ENCODE data around the gene SNX13.

The SNX13 gene

DNA sequence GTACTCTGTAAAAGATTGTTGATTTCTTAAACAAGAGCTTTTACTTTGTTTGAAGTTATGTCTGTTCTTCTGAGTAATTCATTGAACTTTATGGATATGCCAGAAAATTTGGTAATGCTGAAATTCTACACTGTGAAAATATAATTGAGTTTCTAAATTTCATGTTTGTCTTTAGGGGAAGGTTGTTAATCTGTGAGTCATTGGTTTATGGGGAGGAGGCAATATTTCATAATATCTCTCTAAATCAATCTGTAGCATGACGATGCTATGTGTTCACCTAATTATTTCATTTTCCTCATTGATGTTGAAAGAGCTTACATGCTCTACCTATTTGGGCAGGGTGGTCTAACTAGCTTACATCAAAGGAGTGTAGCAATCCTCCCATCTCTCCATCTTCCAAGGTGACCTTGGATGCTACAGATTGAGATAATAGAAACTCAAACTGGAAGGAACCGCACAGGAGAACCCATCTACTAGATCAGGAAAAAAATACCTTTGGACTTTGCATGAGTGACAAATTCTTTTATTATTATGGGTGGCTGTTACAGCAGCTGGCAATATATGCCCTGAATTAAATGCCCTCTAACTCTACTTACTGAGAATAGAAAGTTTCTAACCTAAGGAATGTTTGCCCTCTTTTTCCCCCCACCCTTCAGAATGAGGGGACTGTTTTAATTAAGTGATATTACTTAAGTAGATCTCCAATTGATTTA, 8.4 kb upstream of the SNX13 start:
- DNase-seq (ENCODE audit: insufficient read length, low spot score) (no peak), FAIRE-seq (no peak)

DNA sequence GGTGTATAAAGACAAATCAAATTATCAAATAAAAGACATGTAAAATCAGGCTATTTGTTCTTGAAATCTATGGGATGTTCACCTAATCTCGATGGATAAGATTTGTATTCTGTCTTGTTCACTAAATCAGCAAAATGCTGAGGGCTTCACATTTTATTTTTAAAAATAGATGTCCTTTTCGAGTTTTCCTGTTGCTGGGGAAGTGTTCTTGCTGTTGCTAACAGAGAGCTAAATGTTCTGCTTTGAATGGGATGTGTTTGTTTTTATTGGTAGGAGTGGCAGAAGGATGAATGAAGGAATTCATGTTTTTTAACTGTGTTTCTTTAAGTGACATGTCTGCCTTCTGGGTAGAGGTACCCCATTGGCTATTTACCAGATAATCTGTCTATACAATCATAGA, 7.3 kb upstream of the SNX13 start:
- DNase-seq (ENCODE audit: insufficient read length, low spot score) (no peak), FAIRE-seq (no peak)

DNA sequence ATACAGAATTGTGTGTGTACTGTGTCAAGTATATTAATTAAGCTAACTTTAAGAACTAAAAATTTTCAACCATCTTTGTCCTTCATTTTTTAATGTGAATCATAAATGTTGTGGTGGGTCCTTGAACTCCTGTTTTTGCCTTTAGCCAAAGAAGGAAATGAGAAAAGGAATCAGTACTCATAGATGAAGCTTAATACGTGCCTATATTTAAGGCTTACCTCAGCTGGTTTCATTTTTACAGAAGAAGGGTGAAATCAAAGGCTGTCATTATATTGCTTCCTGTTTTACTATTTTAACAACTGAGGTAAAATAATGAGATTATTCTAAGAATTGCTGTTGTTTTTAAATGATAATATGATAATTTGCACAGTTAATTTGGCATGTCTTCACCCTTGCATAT, 6.3 kb upstream of the SNX13 start:
- no peak for DNase-seq (ENCODE audit: insufficient read length, low spot score)
- FAIRE-seq = peak; percentile 49

DNA sequence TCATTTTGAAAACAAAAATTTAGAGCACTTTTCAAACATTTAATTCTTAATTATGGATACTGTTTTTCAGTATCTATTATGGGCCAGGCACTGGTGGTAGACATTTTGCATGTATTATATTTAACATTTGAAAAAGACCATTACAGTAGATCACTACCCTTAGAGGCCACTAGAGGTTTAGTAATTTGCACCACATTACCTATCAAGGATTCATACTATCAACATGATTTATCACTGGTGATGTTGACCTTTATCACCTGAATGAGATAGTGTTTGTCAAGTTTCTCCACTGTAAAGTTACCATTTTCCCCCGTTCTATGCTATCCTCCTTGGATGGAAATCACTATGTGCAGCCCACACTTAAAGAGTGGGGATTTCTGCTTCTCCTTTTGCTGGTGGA, 4.4 kb upstream of the SNX13 start:
- DNase-seq (ENCODE audit: insufficient read length, low spot score) = no peak
- FAIRE-seq = no peak

DNA sequence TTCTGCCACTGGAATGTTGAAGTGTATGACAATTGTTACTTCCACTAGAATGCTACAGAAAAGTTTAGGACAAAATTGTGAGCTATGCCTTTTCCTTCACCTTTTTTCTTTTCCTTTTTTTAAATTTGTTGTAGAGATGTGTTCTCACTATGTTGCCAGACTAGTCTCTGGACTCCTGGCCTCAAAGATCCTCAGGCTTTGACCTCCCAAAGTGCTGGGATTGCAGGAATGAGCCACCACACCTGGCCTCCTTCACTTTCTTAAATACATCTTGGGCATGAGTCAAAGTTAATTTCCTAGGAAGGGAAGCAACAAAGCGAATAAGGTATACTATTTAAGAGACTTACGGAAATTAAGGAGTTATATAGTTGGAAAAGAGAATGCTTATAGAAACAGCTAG, 2.7 kb upstream of the SNX13 start:
- DNase-seq (ENCODE audit: insufficient read length, low spot score) (no peak), FAIRE-seq (no peak)

DNA sequence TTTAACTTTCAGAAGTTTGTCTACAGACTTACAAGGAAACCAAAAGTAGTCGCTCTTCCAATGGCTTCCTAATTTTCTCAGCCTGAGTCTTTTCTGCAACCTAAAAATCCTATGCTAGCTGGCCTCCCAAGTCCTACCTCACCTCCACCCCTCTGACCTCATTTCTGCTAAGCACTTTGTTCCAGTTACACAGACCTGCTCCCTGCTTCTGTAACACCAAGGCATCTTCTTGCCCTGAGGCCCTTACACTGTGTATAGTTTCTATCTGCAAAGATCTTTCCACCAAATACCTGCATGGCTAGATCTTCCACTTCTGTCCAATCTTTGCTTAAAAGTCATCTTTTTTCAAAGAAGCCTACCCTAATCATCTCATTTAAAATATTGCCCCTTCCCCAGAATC, 1.9 kb upstream of the SNX13 start:
- DNase-seq (ENCODE audit: insufficient read length, low spot score) = no peak

DNA sequence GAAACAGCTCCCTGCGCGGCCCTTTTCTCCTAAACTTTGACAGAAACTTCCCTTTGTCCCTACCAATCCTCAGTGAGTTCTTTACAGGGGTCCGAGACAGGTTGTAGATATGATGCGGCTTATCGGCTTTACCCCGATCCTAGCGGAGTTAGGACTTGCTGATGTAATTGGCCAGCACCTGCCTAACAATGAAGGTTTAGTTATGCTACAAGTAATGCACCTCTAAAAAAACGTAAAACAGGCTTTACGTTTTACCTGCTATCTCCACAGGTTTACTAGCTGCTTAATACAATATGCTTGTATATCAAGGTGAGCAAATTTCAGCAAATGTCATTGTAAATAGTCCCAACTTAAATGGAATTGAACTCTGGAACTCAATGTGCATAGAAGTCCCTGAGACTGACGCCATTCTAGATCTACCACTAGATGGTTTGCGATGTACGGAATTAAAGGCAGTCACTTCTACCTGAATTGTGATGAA, 697 bp upstream of the SNX13 start:
- FAIRE-seq = peak; percentile 68

More for the DNA sequence above, 1.9 kb upstream of the SNX13 start:
- FAIRE-seq = no peak

DNA sequence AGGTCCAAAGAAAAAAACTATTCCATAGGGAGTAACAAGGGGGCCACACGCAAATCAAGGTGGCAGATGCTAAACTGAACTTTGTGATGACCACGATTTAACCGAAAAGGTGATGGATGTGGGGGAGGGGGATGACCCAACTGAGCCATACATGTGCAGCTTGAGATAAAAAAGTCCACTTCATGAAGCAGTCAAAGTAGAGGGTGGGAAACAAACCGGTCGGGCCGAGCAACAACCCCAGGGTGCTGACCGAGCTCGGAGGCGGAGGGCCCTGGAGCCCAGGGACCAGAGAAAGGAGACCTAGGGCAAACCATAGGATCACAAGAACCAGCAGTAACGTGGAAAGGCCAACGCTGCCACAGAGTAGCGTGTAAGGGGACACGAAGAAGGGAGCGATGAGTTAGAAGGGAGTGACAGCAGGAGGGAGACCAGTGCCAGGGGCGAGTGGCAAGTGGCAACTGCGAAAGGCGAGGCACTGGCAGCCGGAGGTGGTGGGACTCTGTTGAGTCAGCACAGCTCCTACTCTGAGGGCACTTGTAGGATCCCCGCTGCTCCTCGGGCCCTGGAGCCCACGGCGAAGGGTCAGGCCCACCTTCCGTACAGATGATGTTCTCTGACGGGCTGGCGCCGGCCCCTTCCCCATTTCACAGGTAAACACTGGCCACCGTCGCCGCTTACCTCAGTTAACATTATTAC, 540 bp downstream of the SNX13 start:
- FAIRE-seq (peak; percentile 90), DNase-seq (ENCODE audit: insufficient read length, low spot score) (no peak)

More for the DNA sequence above, 697 bp upstream of the SNX13 start:
- DNase-seq (ENCODE audit: insufficient read length, low spot score) = no peak

DNA sequence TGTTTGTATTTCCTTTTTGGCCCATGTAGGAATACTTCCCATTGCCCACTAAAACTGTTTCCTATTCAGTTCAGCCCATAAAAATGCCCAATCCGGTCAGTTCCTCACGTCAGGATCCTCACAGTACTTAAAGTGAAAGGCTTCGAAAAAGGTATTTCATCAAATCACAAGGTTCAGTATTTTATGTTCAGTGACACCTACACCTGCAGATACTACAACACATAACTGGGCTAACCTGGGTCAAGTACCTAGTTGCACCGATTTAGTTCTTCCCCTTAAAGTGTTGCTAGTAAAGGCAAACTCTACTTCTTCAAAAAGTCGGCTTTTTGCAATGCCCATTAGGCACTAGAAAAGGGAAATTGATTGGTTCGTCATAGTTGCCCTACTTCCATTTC, 1.1 kb downstream of the SNX13 start:
- DNase-seq (ENCODE audit: insufficient read length, low spot score) (no peak), FAIRE-seq (no peak)

DNA sequence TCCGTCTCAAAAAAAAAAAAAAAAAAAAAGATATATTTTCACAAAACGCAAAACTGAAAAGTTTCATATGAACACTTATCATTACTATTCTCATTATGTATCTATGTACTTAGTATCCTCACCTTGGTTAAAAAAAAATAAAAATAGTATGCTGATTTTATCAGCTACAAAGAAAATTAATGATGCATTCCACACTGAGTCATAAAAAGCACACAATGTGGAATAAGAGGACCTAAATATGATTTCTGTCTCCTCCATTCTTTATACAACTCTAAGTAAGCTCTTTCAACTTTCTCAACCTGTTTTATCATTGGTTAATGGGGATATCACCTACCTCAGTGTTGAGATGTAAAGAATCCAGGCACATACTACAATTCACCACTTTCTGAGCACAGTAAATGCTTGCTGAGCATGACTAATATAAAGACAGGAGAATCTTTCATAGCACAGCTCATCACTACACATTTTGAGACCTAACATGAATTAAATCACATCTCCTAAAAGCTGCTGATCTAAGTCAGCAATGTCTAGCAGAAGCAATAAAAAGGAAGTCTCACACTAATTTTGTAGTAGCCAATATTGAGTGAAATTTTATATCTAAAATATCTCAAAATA, 2.7 kb downstream of the SNX13 start:
- FAIRE-seq (peak; percentile 54), DNase-seq (ENCODE audit: insufficient read length, low spot score) (no peak)

DNA sequence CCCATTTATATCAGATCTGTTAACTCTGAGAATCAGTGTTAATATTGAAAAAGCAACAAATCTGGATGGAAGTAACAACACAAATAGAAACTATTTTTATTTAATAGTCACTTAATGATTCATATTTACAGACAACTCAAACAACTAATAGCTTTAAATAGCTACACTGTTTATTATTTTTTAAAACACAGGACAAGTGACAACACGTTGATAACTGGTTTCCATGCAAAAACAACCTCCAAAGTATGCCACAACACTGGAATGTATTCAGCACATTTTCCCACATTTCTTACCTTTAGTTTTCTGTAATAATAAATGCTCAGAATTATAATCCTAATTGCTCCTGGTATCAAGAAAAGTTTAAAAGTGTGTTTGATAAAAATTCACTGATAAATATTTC, 4.0 kb downstream of the SNX13 start:
- DNase-seq (ENCODE audit: insufficient read length, low spot score) (no peak), FAIRE-seq (no peak)

DNA sequence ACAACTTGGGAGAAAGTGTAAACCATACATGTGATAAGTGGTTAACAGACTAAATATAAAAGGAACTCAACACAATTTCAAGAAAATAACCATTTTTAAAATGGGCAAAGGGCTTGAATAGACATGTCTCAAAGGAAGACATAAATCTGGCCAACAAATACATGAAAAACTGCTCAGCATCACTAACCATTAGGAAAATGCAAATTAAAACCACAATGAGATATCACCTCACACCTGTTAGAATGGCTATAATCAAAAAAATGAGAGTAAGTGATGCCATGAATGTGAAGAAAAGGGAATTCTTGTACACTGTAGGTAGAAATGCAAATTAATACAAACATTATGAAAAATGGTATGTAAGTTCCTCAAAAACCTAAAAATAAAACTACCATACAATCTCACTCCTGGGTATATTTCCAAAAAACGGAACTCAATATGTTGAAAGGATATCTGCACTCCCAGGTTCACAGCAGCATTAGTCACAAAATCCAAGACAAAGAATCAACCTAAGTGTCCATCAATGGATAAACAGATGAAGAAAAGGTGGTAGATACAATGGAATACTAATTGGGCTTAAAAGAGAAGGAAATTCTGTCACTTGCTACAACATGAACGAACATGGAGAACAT, 5.6 kb downstream of the SNX13 start:
- no peak for DNase-seq (ENCODE audit: insufficient read length, low spot score)
- no peak for FAIRE-seq

DNA sequence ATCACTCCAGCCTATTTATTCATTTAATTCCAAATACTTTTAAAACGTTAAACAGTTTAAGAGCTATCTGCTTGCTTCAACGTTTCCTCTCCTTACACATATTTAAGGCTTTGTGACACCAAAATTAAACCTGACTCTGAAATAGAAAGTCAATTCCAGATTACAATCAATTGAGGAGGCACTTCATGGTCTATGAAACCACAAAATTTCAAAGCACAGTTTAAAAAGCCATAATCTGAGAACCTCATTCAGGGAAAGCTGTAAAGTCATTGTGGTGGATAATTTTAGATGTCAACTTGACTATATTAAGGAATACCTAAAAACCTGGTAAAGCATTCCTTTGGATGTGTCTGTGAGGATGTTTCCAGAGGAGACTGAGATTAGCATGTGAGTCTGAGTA, 6.2 kb downstream of the SNX13 start:
- FAIRE-seq (peak; percentile 64), DNase-seq (ENCODE audit: insufficient read length, low spot score) (no peak)

DNA sequence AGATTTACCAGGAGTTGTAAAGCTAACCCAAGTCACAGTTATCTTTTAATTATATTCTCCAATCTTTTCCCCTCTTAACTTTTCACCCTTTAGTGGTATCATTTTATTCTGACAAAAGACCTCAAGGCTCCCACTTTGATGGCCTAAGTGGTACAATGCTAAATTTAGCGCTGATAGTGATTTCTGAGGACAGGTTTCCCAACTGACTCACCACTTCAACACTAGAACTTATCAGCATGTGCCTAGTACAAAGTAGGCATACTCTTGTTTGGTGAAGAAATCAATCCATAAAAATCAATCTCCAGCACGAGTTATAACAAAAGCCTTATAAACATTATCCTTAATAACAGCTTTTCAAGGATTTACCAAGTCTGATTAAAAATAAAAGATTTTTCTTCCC, 7.5 kb downstream of the SNX13 start:
- DNase-seq (ENCODE audit: insufficient read length, low spot score) = no peak
- FAIRE-seq = no peak

DNA sequence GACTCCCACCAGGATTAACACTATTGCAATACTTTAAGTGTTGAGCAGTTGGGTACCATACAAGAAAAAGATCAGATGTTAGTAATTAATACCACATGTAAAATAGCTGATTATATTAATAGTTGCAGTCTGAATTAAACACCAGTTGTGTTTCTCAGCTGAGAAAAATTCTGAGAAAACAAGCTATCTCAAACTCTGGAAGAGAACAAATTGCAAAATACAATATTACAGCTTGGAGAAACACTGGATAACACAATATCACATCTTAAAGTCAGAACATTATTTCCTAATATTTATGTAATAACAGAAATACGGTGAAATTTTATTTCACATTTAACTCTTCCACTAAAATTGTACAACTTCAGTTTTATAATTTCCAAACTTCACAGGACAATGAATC, 9.2 kb downstream of the SNX13 start:
- FAIRE-seq (no peak), DNase-seq (ENCODE audit: insufficient read length, low spot score) (no peak)

DNA sequence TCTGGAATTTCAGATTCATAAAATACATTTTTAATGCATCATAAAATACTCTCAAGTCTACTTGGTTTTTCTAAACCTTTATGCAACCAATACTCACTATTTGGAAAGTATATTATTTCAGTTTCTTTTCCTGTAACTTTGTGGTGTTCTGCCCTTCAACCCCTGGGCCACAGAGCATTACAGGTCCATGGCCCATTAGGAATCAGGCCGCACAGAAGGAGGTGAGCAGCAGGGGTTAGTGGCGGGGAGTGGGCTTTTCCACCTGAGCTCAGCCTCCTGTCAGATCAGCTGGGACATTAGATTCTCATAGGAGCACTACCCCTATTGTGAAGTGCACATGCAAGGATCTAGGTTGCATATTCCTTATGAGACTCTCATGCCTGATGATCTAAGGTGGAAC, 9.7 kb downstream of the SNX13 start:
- DNase-seq (ENCODE audit: insufficient read length, low spot score) (no peak), FAIRE-seq (no peak)

DNA sequence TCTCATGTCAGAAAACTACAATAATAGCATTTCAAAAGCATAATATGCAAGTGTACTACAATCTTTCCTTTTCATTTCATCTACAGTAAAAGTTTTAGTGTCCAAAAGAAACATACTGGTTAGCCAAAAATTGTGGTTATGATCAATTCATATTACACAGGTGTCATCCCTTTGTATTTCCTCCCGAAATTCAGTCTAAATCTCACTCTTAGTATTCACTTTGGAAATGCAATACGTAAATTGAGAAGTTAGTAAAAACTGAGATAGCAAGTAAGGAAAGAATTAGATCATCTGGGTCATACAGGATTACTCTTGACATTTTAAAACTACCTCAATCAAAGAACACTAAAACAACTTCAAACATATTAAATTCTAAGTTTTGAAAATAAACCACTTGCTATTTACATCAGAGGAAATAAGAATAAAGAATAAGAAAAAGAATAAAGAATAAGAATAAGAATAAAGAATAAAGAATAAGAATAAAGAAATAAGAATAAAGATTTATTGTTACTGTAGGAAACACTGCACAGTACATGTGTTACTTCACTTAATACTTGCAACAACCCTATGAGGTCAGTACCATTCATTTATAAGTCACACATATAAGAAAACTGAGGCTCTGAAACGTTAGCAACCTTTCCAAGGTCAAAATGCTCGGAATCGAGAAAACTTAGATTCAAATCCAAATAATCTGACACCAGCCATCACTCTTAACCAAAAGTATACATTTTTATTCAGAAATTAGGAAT, 10.5 kb downstream of the SNX13 start:
- DNase-seq (ENCODE audit: insufficient read length, low spot score) = no peak
- FAIRE-seq = no peak

DNA sequence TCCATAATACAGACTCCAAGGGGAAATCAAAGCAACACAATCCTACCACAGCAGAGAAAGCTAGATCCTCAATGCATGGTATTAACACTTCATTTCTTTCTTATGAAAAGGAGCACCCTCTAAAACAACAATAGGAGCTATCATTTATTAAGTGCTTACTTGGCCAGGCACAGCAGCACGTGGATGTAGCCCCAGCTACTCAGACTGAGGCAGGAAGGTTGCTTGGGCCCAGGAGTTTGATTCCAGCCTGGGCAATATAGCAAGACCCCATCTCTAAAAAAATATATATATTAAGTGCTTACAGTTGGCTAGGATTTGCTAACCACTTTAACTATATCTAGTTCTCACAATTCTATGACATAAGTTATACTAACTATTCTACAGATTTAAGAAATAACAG, 12.2 kb downstream of the SNX13 start:
- FAIRE-seq = no peak
- no peak for DNase-seq (ENCODE audit: insufficient read length, low spot score)

DNA sequence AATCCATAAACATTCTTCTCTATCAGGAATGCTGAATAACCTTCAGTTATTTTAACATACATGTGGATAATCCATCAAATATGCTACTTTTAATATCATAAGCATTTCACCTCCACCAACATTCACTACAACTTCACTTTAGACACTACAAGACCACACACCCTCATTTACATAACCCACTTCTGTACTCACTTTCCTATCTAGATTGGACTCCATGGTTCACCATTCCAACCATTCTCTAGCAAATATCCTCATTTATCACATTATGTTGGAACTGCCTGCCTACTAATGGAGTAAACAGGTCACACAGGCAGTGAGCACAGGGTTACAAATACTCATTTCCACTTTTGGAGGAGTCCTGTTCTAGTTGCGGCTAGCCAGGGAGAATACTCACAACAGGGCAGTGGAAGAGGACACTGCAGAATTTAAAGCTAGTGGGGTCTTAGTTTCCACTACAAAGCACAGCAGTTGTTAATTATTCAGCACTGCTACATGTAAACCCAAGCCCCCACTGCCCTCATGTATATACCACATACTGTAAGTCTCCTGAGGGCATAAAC, 18.4 kb downstream of the SNX13 start:
- FAIRE-seq (no peak), DNase-seq (ENCODE audit: insufficient read length, low spot score) (no peak)

DNA sequence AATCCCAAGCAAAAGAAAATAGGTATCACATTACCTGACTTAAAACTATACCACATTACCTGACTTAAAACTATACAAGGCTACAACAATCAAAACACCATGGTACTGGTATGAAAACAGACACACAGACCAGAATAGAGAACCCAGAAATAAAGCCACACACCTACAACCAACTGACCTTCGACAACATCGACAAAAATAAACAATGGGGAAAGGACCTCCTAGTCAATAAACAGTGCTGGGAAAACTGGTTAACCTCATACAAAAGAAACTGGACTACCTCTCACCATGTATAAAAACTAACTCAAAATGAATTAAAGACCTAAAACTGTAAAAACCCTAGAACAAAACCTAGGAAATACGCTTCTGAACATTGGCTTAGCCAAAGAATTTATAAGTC, 22.5 kb downstream of the SNX13 start:
- FAIRE-seq (no peak), DNase-seq (ENCODE audit: insufficient read length, low spot score) (no peak)

DNA sequence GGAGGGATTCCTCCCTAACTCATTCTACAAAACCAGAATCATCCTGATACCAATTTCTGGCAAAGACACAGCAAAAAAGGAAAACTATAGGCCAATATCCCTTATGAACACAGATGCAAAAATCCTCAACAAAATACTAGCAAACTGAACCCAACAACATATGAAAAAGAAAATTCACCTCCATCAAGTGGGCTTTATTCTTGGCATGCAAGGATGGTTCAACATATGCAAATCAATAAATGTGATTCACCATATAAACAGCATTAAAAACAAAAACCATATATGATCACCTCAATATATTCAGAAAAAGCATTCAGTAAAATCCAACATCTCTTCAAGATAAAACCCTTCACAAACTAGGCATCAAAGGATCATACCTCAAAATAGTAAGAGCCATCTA, 23.5 kb downstream of the SNX13 start:
- no peak for DNase-seq (ENCODE audit: insufficient read length, low spot score)
- FAIRE-seq = no peak
